GM21723 (cell line): Measurements from ENCODE around the gene LPCAT1.
"Not testable (repeated sequence)": the region's sequence is repeated elsewhere in the genome, so short reads cannot be mapped to it uniquely, and the experiment has no call there.

Experiments
- ATAC-seq: cut with Tn5 transposase; IDR thresholded peaks from one replicate; pipeline ENCODE4 v1.9.1; 2021; ENCODE audit warnings: mild to moderate bottlenecking, moderate library complexity; ENCODE audit not compliant: unreplicated experiment

Gene LPCAT1

DNA sequence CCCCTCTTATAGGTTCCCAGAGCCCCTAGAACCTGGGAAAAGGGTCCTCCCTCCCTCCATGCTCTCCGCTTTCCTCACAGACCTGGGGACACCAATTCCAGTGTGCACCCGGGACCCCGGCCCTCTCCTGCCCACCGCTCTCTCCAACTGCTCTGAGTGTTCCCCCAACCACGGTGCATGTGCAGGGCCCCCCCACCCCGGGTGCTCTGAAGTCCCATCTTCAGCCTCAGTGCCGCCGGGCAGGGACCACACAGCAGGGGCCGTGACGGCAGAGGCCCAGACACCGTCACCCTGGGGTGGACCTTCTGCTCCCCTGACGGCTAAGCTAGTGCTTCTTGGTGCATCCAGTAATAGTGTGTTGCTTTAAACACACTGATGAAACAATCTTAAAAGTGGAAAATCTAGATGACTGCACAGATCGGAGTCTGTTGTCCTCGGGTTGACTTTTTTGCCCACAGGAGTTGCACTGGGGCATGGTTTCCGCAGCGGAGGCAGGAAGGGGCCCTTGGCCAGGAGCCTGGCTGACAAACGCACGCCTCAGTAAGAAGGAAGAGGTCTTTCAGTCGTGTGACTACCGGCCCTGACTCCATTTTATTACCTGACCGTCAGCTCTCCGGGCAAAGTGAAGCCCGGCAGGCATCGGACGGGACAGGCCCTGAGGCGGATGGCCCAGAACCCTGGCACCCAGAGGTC lies 42.3 kb downstream of the LPCAT1 start:
- no peak for ATAC-seq

DNA sequence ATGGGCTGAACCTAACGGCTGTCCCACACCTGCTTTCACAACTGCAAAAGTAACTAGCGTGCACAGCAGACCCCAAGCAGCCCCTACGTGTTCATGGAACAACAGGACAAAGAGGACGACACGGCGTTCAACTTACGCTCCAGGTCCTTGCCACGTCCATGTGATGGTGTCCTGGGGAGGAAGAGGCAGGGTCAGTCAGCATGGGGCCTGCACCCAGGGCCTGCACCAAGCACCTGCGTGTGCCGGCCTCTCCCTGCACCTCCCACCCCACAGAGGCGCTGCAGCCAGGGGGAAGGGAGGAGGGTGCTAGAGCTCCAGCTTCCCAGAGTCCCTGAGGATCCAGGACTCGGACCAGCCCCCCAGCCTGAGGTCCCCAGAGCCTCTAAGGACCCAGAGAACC lies 43.0 kb downstream of the LPCAT1 start:
- no peak for ATAC-seq

DNA sequence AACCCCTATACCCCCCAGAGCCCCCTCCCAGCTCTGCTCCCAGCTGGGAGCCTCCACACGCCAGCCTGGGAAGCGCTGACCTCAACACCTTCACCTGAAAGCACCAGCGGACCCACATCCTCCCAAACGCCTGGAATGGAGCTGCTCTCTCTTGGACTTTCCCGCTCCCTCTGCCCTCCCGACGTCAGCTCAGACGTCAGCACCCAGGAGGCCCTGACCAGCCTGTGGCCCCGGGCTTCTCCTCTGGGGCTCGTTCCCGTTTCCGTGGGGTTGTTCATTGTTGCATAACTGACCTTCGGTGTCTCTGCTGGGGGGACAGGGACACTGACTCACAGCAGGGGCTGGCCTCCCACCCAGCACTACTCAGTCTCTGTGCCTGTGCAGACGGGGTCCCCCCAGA lies 43.5 kb downstream of the LPCAT1 start:
- no peak for ATAC-seq

DNA sequence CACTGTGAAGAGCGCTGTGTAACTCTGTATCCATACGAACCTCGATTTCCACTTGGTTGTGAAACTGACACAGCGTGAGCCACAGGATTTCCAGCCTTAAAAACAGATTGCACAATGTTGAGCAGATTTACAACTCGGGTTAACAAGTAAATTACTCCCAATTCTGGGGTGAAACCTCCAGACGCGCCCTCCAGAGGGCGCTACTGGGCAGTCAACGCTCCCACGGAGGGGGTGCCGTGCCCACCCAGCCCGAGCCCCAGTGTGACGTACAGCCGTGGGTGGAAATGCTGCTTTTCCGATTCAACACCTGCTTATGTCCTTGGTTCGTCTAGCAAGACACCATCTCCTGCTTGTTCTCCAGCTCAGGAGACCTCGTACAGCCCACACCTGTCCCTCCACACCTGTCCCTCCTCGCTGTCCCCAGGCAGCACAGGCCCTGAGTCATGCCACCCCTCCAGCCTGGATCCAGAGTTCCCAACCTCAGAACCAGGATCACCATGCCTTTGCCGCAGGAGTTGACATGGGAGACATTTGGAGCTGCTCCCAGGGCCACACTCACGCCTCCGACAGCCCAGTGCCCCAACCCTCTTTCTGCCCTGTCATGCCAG lies 44.1 kb downstream of the LPCAT1 start:
- no peak for ATAC-seq

DNA sequence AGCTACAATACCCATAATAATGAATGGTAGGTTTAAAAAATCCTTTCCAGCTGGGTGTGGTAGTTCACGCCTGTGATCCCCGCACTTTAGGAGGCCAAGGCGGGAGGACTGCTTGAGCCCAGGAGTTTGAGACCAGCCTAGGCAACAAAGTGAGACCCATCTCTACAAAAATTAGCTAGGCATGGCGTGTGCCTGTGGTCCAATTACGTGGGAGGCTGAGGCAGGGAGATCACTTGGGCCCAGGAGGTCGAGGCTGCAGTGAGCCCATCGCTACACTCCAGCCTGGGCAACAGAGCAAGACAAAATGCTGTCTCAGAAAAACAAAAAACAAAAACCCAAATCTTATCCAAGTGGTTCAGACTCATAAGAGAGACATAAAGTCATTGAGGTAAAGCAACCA lies 44.7 kb downstream of the LPCAT1 start:
- no peak for ATAC-seq

DNA sequence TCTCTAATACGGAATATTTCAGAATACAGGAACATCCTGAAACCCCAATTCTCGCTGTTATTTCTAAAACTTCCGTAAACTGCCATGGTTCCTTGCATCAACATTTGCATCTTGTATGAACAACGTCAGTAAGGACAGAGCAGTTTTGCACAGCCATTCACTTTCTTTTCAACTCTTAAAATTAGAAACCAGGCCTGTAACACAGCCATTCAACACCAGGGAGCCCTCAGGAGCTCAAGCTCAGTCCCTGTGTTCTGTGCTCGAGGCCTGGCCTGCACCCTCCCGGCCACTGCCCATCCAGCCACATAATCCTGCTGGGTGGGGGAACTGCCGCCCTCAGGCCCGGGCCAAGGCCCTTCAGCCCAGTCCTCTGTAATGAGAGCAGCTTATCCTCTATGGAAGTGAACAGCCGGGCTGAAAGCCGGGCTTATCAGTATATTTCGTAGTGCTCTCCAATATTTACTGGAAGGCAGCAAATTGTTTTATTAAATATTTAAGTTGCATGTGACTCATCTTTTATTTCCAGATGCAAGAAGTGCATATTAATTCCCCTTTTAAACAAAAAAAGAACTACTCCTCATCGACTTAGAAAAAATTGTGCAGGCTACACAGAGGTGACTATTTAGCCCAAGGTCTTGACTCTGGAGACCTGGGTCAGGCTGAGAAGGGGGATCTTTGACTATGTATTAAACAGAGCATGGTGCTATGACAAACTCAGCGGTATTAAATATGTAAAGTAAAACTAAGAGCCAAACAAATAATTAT lies 45.3 kb downstream of the LPCAT1 start:
- ATAC-seq = no peak

DNA sequence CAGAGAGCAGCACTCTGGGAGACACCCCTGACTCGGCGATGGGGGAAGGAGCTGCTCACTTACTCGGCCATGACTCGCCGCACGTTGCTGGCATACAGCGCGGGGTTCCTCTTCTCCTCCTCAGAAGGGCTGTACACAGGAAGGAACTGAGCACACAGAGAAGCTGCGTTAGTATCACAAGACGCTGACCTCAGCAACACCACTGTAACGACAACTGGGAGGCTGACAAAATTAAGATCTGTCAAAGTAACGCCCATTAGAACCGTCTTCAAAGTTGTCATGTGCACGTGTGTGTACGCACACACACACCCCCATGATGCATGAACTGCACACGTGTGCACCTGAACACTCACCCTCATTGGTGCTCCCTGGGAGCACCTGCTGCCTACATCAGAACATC lies 46.4 kb downstream of the LPCAT1 start:
- ATAC-seq = no peak

DNA sequence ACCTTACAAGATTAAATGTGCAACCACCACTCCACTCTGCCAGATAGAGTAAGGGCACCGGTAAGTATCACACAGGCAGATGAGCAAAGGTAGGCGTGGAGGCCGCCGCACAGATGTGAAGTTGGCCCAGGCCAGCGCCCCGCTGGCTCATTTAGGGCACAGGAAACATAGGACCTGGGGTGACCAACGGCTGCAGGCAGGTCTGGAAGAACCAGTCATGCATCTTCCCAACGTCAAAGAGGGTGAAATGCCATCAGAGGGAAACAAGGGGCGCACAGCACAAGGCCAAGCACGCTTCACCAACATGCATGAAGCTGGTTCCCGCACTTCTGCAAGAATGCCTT lies 46.8 kb downstream of the LPCAT1 start:
- no peak for ATAC-seq

DNA sequence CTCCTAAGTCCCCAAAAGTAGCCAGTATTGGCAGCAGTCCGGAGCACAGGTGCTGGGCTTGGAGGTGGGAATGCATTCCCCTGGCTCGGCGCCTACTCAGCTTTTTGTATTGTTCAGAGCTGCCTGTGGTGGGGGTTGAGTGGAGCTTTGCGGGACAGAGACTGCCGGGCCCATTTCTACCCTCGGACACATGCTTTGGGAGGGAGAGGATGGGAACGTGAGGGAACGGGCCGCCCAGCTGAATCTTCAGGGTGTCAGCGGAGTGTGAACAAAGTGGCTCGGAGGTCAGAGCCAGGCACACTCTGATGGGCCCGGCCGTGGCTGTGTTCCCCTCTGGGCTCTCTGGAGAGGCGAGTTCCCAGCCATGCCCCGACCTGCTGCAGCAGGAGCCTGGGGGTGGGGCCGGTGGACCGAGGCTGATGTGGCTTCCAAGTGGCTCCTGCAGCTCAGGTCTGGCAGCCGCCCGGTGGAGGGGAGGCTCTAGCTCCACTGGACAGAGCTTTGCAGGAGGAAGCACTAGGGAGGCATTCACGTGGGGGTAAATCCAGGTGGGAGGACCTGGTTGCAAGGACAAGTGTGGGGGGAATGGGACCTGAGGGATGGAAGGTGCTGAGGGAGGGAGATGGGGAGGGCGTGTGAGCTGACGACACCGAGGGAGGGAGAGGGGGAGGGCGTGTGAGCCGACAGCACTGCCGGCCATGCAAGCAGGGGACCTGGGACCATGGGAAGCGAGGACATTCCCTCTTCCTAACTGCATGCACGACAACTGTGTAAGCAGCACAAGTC lies 47.4 kb downstream of the LPCAT1 start:
- no peak for ATAC-seq

DNA sequence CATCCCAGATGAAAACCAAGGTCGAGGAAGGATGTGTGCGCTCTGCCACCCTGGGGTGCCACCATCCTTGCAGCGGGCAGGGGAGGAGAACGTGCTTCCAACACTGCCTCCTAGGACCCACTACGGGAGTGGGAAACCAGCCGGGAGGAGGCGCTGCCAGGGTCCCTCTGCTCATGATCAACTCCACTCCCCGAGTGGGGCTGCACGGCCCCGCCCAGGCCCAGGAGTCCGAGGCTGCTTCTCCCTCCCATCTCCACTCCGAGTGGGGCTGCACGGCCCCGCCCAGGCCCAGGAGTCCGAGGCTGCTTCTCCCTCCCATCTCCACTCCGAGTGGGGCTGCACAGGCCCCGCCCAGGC lies 48.2 kb downstream of the LPCAT1 start:
- not testable (repeated sequence) for ATAC-seq

DNA sequence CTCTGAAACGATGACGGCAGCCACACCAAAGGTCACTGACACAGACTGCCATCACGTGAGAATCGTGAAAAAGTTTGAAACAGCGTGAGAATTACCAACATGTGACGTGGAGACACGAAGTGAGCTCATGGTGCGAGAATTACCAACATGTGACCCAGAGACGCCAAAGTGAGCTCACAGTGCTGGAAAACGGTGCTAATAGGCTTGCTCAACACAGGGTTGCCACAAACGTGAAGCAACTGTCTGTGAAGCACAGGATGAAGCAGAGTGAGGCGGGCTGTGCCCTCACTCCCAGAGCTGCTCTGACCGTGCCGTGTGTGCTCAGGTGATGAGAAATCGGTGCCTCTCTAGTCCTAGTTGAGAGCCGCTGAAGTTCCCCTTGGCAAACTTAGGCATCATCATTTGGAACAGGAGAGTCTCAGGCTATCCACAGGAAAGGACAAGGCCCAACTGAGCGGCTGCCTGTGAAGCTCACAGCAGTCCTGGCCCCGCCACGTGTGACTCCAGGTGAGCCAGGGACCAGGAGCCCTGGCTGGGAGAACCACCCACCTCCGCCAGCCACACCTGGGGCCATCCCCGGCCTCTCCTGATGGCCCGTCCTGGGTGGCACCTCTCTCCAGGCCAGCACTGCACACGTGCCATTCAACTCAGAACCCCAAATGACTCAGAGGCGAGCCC lies 48.8 kb downstream of the LPCAT1 start:
- no peak for ATAC-seq

DNA sequence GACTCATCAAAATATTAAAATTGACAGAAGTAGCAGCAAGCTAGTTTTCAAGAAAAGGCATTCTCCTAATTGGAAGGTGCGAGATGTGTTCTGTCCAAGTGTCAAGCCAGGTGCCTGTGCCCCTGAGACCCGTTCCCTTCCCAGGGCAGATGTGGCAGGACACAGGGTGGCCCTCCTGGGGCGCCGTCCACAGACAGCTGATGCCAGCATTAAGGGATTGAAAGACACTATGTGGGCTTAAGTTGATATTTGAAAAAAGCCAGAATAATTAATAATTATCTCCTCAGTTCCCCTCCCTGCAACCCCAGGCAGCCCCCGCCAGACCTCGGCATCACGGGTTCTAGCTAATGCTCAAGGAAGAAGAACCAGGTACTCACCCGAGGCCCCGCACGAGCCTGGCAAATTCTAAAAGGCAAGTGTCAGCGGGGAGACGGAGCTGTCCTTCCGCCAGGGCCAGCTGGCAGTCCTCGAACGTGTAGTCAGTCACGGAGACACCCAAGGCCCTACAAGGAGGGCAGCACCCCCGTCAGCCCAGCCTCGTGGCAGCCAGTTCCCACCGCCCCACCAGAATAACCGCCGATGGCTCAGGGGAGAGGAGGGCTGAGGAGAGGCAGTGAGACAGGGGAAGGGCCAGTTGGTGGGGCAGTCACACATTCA lies 49.4 kb downstream of the LPCAT1 start:
- ATAC-seq = no peak

DNA sequence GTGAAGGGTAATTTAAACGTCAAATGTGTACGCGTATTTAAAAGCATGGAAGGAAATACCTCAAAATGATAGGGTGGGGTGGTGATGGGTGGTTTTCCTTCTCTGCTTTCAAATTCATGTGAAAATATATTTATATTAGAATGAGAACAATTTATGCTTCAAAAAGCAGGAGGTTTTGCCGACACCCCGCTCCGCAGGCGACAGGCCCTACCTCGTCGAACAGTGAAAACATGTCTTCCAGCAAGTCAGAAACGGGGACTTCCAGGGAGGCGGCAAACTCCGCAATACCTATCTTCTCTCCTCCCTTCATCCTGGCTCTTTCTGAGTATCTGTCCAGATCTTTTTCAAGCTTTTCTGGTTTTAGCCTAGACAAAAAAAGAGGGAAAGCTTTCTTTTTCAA lies 50.0 kb downstream of the LPCAT1 start:
- no peak for ATAC-seq

DNA sequence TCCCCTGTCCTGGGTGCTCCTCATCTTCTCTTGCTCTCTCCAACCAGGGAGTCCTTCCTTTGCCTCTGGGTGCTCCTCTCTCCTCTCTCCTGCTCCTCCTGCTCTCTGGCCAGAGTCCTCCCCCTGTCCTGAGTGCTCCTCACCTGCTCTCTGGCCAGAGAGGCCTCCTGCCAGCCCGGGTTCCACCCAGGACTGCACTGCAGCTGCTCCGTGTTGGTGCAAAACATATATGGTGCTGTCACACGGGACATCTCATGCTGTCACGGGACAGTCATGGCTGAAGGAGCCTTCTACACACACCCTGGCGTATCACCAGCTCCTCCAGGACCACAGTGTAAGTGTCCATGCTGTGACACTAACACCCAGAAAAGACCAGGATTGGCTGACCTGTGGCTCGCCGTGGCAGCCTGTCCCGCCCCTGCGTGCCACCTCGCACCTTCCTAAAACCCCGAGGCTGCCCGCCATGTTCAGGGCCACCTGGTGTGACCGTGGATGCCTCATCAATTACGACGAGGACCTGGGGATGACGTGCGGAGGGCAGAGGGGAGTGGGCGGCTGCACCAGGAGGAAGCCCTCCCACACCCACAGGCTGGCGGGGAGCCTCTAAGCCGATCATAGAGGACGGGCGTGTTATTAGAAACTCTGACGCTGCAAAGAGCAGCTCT lies 50.7 kb downstream of the LPCAT1 start:
- no peak for ATAC-seq

DNA sequence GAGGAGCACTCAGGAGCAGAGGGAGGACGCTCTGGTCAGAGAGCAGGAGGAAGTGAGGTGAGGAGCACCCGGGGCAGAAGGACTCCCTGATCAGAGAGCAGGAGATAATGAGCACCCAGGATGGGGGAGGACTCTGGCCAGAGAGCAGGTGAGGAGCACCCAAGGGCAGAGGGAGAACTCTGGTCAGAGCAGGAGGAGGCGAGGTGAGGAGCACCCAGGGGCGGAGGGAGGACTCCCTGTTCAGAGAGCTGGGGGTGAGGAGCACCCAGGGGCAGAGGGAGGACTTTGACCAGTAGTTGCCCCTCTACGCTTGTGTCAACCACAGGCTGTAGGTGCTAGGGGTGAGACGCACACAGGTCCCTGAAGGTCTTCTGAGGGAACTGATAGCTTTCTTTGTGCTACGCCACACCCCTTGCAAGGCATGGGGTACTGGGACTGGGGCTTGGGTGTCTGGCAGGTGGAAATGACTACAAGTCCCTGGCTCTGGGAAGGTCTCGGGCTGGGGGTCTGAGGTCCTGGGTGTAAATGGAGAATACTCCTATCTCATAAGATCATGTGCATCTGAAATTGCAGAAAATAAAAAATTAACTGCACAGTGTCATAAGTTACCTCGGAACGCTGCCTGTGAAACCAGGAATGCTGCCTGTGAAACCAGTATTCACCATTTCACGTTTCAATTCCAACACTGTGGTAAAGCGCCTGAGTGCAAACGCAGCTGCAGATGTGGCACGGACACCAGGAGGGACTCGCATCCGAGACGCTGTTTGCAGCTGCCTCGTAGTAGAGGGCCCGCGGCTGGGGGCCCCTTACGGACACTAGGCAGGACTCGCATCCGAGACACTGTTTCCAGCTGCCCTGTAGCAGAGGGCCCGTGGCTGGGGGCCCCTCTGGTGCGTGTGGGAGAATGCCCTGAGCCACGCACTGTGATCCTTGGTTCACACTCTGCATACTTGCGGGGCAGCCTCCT lies 51.5 kb downstream of the LPCAT1 start:
- no peak for ATAC-seq

DNA sequence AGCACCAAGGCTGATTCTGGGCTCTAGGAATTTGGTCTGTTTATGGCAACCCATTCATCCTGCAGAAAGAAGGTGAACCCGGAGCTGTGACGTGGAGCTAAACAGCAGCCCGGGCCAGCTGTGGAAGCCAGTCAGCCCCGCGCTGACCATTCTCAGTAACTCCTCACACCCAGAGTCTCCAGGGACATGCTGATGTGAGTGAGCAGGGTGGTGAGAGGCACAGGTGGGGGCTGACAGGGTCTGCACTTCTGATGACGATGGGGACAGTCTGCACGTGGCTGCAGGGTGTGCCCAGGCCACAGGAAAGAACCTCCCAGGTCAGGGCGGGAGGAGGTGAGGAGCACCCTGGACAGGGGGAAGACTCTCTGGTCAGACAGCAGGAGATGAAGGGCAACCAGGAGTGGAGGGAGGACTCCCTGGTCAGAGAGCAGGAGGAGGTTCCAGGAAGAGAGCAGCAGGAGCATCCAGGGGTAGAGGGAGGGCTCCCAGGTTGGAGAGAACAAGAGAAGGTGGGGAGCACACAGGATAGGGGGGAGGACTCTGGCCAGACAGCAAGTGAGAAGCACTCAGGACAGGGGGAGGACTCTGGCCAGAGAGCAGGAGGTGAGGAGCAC lies 52.4 kb downstream of the LPCAT1 start:
- no peak for ATAC-seq

DNA sequence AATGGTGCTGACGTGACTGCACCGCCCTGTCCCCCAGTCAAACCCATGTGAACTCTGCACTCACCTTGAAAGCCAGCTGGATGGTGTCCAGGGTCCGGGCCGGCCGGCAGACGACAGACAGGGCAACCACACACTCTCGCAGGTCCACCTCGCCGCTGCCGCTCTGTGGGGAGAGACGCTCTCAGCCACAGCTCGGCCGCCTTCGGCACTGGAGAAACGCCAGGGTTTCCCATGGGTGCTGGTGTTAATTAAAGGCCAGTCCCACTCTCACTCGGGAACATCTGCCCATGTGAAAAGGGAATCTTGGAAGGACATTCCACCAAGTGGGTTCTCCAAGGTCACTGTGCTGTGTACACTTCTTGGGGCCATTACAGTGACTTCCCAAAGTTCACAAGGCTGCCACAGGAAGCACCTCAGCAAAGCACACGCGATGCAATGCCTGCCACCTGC lies 53.0 kb downstream of the LPCAT1 start:
- no peak for ATAC-seq
